ENCODE results near the gene DLST.

Gene DLST

GRCh38 chr14:74881431-74882102, at the start of gene DLST:
DLST (plus strand) TSS chr14:74881916; CDS start chr14:74881954, 38 bp downstream.
- DNase-seq = peak; percentile 83

DNA sequence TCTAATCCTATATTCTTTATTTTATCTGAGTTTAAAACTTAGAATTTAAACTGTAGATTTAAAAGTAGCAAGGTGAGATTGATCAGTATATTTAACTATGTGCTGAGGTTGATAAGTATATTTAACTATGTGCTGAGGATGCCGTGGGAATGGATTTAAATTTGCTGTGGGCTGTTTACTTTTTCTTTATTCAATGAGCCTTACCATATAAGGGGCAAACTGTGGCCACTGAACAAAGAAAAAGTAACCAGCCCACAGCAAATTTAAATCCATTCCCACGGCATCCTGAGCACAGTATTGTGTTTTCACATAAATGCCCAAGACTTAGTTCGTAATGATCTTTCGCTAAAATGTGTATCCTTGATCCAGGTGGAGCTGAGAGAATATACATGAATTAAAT, 48.9 kb upstream of the DLST start:
- DNase-seq = no peak

DNA sequence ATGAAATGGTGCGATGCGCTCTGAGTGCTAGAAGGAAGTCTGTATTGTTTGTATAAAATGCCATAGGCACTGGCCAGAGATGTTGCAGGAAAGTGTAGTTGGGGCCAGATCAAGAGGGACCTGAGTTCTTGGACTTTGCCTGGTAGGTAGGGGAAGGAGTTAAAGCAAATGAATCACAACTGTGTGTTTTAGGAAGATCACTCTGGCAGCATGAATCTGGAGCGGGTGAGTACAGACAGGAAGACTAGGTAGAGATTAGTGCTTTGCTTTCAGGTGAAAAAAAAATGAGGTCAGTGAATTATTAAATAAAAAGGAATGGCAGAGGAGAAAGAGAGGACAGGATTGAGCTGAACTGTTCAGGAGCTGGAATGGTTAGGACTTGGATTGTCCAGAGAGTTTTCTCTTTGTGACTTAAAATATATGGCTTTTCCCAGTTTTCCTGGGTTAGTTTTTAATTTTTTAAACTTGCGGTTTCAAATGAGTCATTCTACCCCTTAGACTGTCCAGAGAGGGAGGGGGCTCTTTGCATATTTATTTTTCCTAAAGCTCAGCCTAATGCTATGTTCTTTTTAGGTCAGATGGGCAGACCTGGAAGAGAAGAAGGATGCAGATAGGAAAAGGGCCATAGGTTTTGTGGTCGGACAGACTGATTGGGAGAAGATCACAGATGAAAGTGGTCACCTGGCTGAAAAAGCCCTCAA, 46.9 kb upstream of the DLST start:
- DNase-seq = no peak

GRCh38 chr14:74835645-74836250, 46.0 kb upstream of the DLST start:
- no peak for DNase-seq

GRCh38 chr14:74836251-74836960, 45.3 kb upstream of the DLST start:
- DNase-seq = no peak

DNA sequence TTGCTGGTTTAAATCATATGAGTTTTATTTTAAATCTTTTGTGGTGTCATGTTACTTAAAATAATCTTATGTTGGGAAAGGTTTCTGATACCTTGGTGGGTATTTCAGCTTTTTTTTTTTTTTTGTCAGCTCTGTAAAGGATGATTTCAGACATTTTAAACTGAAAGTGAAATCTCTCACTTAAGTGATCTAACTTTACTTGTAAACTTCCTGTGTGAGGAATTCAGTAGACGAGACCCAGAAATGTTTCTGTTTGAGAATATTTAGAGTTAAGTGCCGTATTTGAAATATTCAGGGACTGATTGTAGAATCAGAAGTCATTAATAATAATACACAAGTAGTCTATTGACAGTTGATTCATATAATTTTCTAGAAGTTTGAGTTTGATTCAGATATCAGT, 43.5 kb upstream of the DLST start:
- no peak for DNase-seq

GRCh38 chr14:74840603-74841030, 41.1 kb upstream of the DLST start:
- no peak for DNase-seq

DNA sequence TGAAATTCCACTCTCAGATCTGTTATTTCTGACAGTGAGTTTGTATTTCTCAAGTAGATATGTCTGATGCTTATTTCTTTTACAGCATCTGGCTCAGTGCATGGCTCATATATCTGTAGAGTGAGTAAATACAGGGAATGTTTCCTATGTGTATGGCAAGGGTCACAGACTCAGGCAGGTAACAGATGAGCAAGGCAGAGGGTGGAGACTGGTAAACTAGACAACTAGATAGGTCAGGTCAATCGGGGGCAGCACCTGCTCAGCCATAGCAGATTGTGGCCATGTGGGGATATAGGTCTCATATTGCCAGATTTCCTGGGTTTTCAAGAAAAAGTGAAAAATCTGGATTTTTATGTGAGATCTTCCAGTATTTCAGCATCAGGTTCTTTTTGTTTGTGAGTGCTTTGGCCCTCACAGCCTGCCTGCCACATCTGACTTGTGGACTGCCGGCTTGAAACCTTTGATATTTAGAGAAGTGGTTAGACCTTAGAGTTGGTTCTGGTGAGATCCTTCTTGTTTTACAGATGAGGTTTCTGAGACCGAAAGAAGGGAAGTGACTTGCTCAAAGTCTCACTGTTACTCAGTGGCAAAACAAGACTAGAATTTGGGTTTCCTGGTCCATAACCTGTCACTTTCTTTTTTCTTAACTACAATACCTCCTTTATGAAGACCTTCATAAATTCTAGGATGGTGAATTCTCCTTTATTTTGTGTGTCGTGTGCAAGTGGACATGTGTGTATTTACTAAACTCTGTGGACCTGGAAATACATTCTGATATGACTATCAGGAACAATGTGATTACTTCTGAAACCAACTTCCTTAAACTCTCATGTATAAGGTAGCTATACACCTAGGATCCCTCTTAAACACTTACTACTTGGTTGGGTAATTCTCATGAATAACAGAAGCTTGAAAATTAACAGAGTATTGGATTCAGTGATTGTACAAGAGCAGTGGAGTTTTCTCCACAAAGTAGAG, 40.2 kb upstream of the DLST start:
- DNase-seq = no peak

DNA sequence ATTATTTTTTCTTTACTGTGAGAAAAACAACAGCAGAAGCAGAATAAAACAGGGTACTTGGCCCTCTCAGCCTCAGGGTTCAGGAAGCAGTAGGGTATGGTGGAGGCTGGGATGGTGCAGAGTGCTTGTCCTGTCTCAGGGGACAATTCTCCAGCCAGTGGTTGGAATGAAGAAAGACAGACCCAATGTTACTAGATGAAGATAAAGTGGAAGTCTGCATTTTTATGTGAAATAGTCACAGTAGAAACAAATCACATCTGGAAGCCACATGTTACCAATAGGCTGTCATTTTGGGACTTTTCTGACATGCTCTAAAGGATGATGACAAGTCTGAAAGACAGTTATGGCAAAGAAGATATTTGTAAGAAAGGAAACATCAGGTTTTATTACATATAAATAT, 38.1 kb upstream of the DLST start:
- no peak for DNase-seq

DNA sequence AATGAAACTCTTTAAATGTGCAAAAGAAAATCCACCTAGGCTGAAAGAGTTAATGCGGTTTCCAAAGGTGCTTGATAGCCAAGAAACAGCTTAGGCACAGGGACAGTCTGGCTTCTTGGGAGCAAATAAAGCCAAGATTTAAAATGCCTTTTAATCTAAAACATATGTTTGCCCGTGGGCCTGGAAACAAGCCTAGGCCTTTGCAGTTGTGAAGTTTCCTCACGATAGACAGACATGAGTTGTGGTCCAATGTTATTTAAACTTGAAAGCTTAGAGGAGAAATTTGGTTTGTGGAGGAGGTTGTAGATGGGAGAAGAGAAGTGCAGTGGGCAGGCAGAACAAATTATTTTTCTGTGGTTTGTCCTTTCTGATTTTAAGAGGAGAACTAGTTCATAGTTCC, 35.5 kb upstream of the DLST start:
- DNase-seq = no peak

GRCh38 chr14:74846968-74847665, 34.6 kb upstream of the DLST start:
- no peak for DNase-seq

DNA sequence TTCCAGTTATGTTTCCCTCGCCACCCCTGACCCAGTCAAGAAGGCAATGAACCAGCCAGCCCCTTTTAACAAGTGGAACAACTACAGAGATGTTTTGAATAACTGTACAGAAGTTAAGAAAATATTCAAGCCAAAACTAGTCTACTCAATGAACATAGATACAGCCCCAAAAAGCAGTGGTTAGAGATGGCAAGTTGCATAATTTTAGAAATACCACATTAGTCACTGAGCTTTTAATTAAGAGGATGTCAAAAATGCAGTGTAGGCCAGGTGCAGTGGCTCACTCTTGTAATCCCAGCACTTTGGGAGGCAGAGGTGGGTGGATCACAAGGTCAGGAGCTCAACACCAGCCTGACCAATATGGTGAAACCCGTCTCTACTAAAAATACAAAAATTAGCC, 32.9 kb upstream of the DLST start:
- no peak for DNase-seq

DNA sequence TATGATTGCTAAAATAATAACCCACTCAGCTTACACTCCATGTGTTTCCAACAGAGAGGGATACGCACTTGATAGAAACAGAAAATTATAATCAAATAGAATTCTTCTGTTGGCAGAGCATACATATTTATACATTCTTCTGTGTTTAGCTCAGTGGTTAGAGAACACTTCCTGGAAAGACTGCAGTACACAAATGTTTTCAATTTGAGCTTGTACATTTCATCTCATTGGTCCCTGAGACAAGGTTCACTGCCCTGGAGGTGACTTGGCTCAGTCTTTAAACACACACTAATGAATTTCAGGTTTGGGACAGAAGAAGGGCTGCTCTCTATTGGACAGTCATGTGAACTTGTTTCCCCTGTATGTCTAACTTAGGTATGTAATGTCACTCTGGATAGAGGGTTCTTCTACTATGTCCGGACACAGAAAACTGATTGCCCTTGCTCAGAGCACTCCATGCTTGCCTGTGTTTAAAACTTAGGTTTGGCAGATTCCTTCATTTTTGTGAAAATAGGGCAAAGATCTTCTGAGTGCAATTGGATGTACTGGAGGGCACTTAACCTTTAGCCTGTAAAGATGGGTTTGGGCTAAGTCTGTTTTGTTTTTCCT, 28.7 kb upstream of the DLST start:
- DNase-seq = no peak

GRCh38 chr14:74853581-74853980, 28.1 kb upstream of the DLST start:
- DNase-seq = no peak

DNA sequence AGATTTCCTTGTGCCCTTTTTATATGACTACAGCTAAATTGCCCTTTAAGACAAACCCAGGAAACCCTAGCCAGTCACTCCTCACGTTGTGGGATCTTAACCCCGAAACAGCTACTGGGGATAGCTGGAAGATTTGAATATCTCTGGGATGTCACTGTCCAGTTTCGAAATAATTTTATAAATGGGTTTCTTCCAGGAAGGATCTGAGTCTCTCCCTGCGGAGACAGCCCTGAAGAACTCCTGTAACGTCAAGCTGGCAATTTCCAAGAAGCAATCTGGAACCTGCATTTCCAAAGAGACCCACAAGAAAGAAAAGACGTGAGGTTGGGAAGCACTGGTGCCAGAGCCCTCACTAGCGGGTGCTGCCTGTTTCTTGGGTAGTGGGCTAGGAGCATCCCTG, 26.7 kb upstream of the DLST start:
- no peak for DNase-seq

DNA sequence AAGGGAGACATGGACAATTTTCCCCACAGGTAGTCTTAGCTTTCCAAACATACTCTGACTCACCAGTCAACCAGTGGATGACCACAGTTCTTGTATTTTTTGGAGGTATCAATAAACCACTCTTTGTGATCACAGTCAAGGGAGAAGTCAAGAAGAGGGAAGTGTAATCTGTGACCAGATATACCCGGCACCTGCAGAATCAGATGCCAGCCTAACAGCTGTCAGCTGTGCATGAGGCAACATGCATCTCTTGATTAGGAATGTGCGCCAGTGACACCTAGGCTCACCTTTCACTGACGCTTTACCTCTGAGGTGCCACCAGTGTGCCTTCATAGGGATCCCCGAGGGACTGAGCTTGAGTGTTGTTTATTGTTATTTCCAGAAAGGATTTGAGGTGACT, 25.8 kb upstream of the DLST start:
- no peak for DNase-seq

GRCh38 chr14:74856366-74856765, 25.4 kb upstream of the DLST start:
- DNase-seq = no peak

GRCh38 chr14:74858022-74858421, 23.7 kb upstream of the DLST start:
- DNase-seq = no peak

DNA sequence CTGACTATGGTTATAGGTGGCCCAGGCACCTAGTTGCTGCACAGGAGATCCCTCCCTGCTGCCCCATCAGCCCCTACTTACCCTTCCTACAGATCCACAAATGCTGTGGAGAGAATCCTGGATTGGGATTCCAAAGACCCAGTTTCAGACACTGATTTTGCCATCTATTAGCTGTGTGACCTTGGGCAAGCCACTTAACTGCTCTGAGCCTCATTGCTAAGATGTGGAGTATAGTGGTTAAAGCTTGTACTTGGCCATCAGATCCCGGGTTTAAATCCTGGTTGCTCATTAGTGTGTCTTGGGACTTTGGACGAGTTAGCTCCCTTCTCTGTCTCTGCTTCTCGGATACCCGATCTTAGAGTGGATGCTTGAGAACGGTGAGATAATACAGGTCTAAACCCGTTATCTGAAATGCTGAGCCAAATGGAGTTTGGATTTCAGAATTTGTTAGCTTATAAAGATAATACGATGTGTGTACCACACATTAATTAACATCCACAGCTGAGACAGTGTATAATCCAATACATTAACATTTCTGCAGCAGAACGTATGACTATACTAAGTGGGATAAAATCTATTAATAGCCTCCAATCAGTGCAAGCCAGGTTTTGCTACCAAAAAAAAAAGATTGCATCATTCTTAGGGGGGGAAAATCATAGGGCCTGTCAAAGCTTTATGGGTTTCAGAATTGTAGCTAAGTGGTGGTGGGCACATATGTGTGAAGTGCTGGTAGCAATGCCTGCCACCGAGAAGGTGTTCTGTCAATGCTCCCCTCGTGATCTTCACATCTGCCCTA, 21.8 kb upstream of the DLST start:
- no peak for DNase-seq

All from activated gamma-delta T cell treated with Interleukin-2 at 50 U/mL for 16 hours (primary cell).